Urinary bladder (tissue), 4 donors: ENCODE data around the gene PRDM16. TPM values are rescaled to one million over a fixed set of nuclear protein-coding genes. Genes with fewer than 3 reads are reported as not detected.

Source experiments
- DNase-seq: peaks from one replicate; pipeline ENCODE4 v3.0.0-alpha.2; 2015; ENCODE audit errors: extremely low spot score
- H3K27ac ChIP-seq: one replicate; pipeline ENCODE4 v1.5.1; 2013; ENCODE audit warnings: low read depth, mild to moderate bottlenecking, moderate library complexity
- H3K36me3 ChIP-seq: one replicate; pipeline ENCODE4 v1.6.1; 2013; ENCODE audit warnings: mild to moderate bottlenecking, moderate library complexity; ENCODE audit not compliant: insufficient read depth
- H3K4me1 ChIP-seq: one replicate; pipeline ENCODE4 v1.6.1; 2013; ENCODE audit warnings: mild to moderate bottlenecking, moderate library complexity; ENCODE audit not compliant: insufficient read depth
- H3K4me3 ChIP-seq: one replicate; pipeline ENCODE4 v1.5.1; 2013; ENCODE audit warnings: low read depth, low read length
- WGBS: extraction: QIAGEN DNeasy Blood & Tissue Kit; methylation state at CpG from one replicate; pipeline ENCODE4 v1.1.7; 2013; 5-methylcytosine and 5-hydroxymethylcytosine counted together
- polyA plus RNA-seq: library from polyadenylated mRNA; stranded (reverse); fragments of 200-250 nt; gene quantifications from one replicate; pipeline ENCODE4 v1.2.3, GENCODE V29; 2013
- total RNA-seq: library from RNA; depleted of rRNA; stranded (reverse); fragments of >200 nt; gene quantifications from one replicate; pipeline ENCODE4 v1.2.3, GENCODE V29; 2014
- donor health status: healthy with polysubstance abuse.
- donor health status: healthy.

Gene PRDM16
- total and polyA plus RNA-seq, 2 donors, result 2.8 to 3.7 TPM

DNA sequence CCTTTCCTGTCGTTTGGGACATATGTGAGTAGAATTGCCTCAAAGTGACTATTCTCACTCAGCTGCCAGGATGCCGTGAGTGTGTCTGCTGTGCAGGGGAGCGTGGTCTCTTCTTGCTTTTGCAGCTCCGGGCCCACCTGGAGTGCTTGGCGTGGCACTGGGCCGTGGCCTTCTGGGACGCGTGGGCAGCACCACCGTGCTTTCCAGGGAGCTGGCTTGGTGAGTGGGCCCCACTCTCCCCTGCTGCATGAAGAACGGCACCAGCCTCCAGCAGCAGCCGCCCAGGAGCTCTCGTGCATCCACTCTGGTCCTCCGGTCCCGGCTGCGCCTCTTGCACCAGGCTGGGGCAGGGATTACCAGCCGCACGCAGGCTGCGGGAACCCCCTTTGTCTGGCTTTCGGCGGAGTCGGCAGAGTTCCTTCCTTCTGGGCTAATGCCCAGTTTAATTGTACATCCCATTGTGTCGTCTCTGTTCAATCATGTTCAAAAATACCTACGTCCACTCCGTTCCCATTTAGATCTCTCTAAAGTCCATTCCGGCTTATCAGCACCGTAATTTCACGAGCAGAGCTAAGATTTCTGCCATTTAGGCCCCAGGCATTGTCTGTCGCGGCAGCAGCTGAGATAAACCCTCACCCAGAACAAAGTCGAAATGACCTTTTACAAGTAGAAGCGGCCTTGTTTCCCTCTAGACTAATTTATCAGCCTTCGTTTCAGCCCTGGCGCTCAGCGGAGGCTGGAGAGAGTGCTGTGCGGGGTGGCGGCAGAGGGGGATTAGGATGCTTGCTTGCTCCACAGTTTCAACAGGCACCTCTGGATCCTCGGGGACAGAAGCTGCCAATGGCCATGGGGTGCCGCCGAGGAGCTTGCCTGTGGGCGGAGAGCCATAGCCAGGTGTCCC lies 129.6 kb downstream of the PRDM16 start:
- no peaks in the 10 kb centered on the region for H3K4me1 ChIP-seq
- 75% methylated on average over 40 of the region's 40 CpGs for WGBS
- H3K27ac ChIP-seq, result no peak overlapping the region
- DNase-seq, result no peak
- no peaks in the 10 kb centered on the region for H3K36me3 ChIP-seq
- no peak overlapping the region for H3K4me3 ChIP-seq

DNA sequence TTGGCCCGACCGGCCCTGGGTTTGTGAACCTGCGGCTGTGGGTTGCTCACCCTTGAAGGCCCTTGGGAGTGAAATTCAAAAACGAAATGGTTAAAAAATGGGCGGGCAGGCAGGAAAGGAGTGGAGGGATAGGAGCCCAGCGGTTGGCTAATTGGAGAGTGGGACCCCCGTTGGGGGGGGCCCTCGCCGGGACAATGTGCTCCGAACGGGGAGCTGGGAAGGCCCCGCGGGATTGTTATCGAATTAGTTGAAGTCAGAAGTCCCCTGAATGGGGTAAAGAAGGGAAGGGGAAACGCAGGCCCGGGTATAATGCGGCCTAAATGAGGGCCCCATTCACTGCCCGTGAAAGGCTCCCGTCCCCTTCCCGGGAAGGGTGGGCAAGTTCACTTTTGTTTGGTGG lies 135.7 kb downstream of the PRDM16 start:
- no peak overlapping the region for H3K27ac ChIP-seq
- no peak for DNase-seq
- H3K4me1 ChIP-seq, result no peaks in the 10 kb centered on the region
- 48% methylated on average over 20 of the region's 20 CpGs for WGBS
- H3K36me3 ChIP-seq, result no peaks in the 10 kb centered on the region
- H3K4me3 ChIP-seq, result no peak overlapping the region

DNA sequence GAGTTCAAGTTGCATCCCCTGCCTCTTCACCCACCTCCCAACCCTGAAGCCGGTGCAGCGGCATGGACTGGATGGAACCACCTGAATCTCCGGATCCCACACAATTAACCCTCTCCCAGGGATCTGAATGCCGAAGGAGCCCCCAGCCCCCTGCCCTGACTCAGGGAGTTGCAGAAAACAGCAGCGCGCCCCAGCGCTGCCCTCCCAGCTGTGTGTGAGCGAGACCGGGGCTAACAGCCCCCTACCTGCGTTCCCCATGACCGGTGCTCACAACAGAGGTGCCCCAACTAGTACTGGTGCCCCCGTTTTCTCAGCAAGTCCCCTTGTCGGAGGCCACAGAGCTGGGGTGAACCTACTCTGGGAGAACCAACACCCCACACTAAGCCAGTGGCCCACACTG lies 136.8 kb downstream of the PRDM16 start:
- 94% methylated on average over 13 of the region's 13 CpGs for WGBS
- H3K27ac ChIP-seq, result no peak overlapping the region
- H3K4me1 ChIP-seq, result no peaks in the 10 kb centered on the region

DNA sequence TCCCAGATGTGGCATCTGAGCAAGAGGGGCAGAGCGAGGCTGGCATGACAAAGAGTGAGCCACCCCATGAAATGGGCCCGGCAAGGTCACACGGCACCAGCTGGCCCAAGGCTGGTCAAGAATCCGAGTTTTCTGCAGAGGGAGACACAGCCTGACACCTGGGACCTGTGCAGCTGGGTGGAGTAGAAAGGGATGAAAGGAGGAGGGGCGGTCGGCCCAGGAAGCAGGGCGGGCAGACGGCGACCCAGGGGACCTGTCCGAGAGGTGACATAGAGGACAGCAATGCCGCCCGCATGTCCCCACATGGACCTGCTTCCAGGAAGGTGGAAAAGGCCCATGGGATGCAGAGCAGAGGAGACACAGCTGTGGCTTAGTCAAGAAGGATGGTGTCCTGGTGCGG lies 137.7 kb downstream of the PRDM16 start:
- Histone ChIP-seq H3K4me3 (no peak overlapping the region), H3K4me1 (no peaks in the 10 kb centered on the region), H3K36me3 (no peaks in the 10 kb centered on the region), H3K27ac (no peak overlapping the region)
- 85% methylated on average over 13 of the region's 13 CpGs for WGBS
- DNase-seq, result no peak

More for the DNA sequence above, 136.8 kb downstream of the PRDM16 start:
- Histone ChIP-seq H3K4me3 (no peak overlapping the region), H3K36me3 (no peaks in the 10 kb centered on the region)
- DNase-seq, result no peak

DNA sequence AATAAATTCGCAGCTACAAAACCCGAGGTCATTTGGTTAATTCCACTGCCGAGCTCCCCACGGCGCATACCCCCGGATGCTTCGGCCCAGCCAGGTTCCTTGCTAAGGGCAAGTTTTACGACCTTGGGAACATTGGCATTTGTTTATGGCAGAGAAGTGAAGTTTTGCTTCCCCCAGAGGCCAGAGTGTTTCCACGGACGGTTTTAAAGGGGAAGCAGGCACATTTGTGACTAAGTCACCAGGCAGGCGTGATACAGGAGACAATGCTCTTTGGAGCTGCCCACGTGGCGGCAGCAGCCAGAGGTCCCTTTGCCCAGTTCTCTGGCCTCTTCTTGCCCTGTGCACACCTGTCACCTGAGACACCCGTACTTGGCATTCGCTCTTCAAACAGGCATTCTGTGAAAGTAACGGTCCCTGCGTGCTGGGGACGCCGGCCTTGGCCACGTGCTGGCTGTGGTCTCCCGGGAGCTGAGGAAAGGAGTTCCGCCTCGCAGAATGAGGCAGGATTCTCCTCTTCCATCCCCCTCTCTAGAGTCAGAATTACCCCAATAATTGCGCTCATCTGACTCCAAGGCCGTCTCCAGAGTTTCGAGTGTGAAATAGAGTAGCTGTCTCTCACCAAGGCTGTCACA lies 138.3 kb downstream of the PRDM16 start:
- Histone ChIP-seq H3K27ac (no peak overlapping the region), H3K36me3 (no peaks in the 10 kb centered on the region), H3K4me1 (no peaks in the 10 kb centered on the region), H3K4me3 (no peak overlapping the region)
- DNase-seq, result no peak
- 51% methylated on average over 26 of the region's 26 CpGs for WGBS

DNA sequence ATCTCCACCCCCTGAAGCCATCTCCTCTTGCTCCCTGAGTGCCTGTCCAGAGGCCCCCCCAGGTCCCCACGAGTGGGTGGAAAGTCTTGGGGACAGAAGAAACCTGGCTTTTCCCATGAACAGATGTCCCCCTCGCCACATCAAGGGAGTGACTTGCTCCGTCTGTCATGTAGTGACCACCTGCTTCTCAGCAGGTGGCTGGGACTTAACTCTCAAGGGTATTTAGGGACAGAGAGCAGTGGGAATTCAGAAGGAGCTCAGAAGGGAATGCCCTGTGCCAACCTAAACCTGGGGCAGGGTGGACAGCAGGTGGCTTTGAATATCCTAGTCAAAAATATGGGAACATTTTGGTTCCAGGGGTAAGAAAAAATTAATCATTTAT lies 139.8 kb downstream of the PRDM16 start:
- Histone ChIP-seq H3K4me3 (no peak overlapping the region), H3K27ac (no peak overlapping the region), H3K36me3 (no peaks in the 10 kb centered on the region), H3K4me1 (no peaks in the 10 kb centered on the region)
- no peak for DNase-seq
- 85% methylated on average over 3 of the region's 3 CpGs for WGBS

DNA sequence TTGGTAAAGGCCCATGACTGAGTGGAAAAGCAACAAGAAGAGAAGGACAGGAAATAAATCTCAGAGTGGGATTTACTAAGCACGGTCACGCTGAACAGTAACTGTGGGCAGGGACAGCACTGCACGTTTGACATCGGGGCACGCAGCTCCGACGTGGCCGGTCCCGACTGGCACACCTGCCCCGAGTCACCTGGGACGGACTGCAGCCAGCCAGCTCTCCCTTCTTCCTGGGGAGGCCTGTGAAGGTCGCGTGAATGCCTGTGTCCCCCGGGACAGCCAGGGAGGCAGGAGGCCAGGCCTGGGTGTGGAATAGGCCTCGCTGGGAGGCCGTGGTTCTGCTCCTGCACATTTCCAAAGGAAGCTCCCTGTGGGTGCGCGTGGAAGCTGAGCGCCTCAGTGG lies 140.2 kb downstream of the PRDM16 start:
- DNase-seq, result no peak
- no peak overlapping the region for H3K27ac ChIP-seq
- H3K4me3 ChIP-seq, result no peak overlapping the region
- WGBS, result 93% methylated on average over 19 of the region's 19 CpGs
- H3K36me3 ChIP-seq, result no peaks in the 10 kb centered on the region
- H3K4me1 ChIP-seq, result no peaks in the 10 kb centered on the region

DNA sequence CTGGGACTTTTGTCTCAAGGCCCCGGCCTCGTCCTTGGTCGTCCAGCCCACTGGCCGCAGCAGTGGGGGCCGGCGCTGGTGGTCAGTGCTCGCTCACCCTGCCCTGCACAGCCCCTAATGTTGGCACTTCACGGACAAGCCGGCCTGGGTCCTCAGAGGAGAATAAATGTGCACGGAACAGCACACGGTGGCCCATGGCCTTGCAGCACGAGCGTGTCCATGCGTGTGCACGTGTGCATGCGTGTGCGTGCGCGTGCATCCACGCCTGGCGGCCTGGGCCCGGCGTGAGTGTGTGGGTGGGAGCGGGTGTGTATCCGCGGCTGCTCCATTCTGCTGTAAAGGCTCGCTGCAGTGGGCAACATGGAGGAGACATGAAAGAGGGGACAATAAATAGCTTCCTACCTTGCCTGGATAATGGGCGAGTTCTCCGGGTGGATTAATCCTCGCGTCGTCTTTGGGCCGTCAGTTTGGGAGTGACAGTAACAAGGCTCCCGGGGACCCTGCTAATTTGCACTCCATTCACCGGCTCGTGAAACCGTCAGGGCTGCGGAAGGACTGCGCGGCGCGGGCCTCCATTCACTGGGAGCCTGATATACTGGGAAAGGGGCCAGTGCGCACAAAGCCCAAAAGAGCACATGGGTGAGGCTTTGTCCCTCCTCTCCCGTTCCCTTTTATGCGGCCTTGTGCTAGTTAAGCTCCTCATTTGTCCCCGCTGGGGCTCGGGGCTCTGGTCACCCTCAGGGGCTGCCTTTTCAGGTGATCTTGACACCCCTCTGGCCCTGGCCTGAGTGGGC lies 142.8 kb downstream of the PRDM16 start:
- Histone ChIP-seq H3K27ac (no peak overlapping the region), H3K4me1 (no peaks in the 10 kb centered on the region), H3K4me3 (no peak overlapping the region), H3K36me3 (no peaks in the 10 kb centered on the region)
- no peak for DNase-seq
- 83% methylated on average over 47 of the region's 47 CpGs for WGBS

DNA sequence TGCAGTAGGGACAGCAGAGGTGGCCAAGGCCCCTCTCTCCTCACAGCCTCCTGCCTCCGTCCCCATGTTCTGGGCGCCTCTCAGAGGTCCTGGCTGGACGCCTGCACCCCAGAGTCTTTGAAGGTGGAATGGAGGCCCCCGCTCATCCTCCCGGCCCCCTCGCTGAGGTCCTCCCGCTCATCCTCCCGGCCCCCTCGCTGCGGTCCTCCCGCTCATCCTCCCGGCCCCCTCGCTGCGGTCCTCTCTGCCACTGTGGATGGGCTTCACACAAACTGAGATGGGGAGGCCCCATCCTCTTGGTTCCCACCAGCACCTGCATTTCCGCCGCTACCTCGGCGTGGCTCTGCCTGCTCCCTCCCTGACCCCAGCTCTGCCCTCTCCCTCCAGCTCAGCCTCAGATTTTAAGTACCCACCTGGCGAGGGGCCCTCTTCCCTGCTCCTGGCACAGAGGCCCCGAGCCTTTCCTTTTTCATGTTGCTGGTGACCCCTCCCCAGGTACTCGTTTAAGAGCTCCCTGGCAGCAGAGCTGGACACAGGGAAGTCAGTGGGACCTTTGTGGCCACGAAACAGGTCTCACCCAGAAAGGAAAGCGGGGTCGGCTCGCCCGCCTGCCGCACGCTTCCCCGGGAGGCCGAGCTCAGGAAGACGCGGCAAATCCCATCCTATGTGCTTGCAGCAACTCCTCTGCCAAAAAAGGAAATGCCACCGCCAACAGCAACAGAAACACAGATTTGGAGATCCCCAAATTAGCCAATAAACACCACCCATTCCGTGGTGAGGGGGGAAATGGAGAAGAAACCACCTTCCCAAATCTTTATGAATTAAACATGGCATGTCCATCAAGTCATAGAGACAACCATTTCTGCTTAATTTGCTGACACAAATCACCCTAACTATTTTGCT lies 143.7 kb downstream of the PRDM16 start:
- DNase-seq, result no peak
- Histone ChIP-seq H3K4me3 (no peak overlapping the region), H3K27ac (no peak overlapping the region), H3K4me1 (no peaks in the 10 kb centered on the region), H3K36me3 (no peaks in the 10 kb centered on the region)
- WGBS, result 89% methylated on average over 34 of the region's 34 CpGs

DNA sequence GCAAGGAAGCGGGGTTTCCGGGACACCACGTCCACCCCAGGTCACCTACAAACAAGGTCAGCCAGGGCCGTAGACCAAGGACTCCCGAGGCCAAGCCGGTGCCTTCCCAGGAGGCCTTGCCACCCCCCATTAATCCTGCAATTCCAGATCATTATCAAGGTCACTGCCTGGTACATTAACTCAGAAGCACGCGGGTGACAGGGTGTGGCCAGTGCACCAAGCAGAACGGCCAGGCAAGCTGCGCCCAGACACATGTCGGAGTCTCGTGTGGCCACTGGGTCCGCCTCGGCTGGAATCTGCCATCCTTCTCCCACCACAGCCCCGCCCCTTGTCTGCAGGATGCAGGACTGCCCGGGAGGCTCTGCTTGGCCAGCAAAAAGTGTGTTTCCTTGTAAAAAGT lies 144.7 kb downstream of the PRDM16 start:
- 59% methylated on average over 16 of the region's 16 CpGs for WGBS
- H3K27ac ChIP-seq, result no peak overlapping the region
- H3K4me1 ChIP-seq, result no peaks in the 10 kb centered on the region

DNA sequence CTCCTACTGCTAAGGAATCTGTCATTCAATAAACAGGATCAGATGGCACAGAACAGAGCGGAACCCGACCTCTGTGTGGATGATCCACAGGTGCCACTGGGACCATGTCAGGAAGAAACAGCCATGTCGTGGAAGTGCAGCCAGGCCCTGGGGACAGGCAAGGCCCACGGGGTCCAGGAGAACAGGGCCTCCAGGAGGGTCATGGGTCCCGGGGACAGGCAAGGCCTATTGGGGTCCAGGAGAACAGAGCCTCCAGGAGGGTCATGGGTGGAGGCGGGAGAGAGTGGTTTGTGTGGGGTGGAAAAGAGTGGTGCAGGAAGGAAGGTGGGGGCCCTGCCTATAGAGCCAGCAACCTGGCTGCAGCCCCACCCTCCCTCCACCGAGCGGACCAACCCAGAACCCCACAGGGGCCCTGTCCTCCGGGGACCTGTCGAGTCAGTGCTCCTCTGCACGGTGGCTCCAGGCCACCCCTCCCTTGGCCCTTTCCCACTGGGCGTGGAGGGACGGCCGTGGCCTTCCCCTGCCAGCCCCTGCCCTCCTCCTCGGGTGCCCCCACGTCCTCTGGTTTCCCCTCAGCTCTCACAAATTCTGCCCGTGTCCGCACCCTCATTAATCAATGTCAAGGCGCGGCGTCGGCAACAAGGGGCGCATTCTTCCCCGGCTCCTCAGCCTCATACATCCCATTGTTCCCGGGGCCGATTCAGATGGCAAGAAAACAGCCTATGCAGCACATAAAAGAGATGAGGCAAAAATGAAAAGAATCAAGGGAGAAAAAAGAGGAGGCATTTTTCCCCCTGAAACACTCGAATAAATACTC lies 146.4 kb downstream of the PRDM16 start:
- Histone ChIP-seq H3K36me3 (no peaks in the 10 kb centered on the region), H3K4me3 (no peak overlapping the region), H3K27ac (no peak overlapping the region), H3K4me1 (no peaks in the 10 kb centered on the region)
- WGBS, result 75% methylated on average over 27 of the region's 27 CpGs
- no peak for DNase-seq

More for the DNA sequence above, 144.7 kb downstream of the PRDM16 start:
- Histone ChIP-seq H3K36me3 (no peaks in the 10 kb centered on the region), H3K4me3 (no peak overlapping the region)
- DNase-seq, result no peak

DNA sequence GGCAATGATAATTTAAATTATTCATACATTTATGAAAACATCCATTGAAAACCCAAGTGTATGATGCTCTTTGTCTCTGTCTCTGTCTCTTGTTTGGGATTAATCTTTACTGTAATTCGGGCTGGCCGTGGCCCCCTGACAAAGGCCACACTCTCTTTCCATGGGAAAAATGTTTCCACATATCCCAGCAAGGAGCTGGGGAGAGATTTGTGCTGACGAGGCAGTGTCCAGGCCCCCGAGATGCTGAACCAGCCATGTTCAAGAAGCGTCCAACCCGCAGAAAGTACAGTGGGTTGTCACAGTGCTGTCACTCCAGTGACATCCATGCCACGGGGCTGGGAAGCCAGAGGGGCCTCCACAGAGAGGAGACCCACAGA lies 147.0 kb downstream of the PRDM16 start:
- Histone ChIP-seq H3K4me3 (no peak overlapping the region), H3K4me1 (no peaks in the 10 kb centered on the region), H3K27ac (no peak overlapping the region), H3K36me3 (no peaks in the 10 kb centered on the region)
- 86% methylated on average over 7 of the region's 7 CpGs for WGBS
- DNase-seq, result no peak
